Jurkat, Clone E6-1 (cell line): ENCODE results near the gene P2RX3. TPM values are rescaled to one million over a fixed set of nuclear protein-coding genes. Genes with fewer than 3 reads are reported as not detected.
"Not testable (repeated sequence)": the region's sequence is repeated elsewhere in the genome, so short reads cannot be mapped to it uniquely, and the experiment has no call there.

Experiments
- DNase-seq: peaks from one replicate; pipeline ENCODE4 v3.0.0-alpha.2; 2011; ENCODE audit warnings: low read depth, low spot score
- H3K4me3 ChIP-seq: 2 replicates; pipeline ENCODE4 v1.5.1; 2011; ENCODE audit warnings: mild to moderate bottlenecking, low read length, control low read depth, moderate library complexity
- polyA plus RNA-seq: library from polyadenylated mRNA; unstranded; fragments of >200 nt; gene quantifications from one replicate; pipeline ENCODE4 v1.2.1, GENCODE V29; 2012; ENCODE audit warnings: missing spikeins; ENCODE audit not compliant: insufficient read length, insufficient read depth

Gene P2RX3
- not detected for polyA plus RNA-seq

- DNase-seq, result no peak
- H3K4me3 ChIP-seq, result no peak within 1 kb of the TSS
Measured at GRCh38 chr11:57338142-57338541, at the start of gene P2RX3. Gene P2RX3 (plus strand): TSS chr11:57338352. CDS start chr11:57338551, 199 bp downstream.

- no peak overlapping the region for H3K4me3 ChIP-seq
- DNase-seq, result no peak
Measured at GRCh38 chr11:57288771-57289579, 49.2 kb upstream of the P2RX3 start.

GRCh38 chr11:57290288-57290687, 47.9 kb upstream of the P2RX3 start:
- H3K4me3 ChIP-seq, result no peak overlapping the region
- DNase-seq, result no peak

GRCh38 chr11:57294225-57295131, 43.7 kb upstream of the P2RX3 start:
- DNase-seq, result no peak

GRCh38 chr11:57296205-57296604, 41.9 kb upstream of the P2RX3 start:
- not testable (repeated sequence) for H3K4me3 ChIP-seq, DNase-seq

More at GRCh38 chr11:57294225-57295131, 43.7 kb upstream of the P2RX3 start:
- no peak overlapping the region for H3K4me3 ChIP-seq

- no peak for DNase-seq
- no peak overlapping the region for H3K4me3 ChIP-seq
Measured at GRCh38 chr11:57297221-57297620, 40.9 kb upstream of the P2RX3 start.

- no peak for DNase-seq
- no peak overlapping the region for H3K4me3 ChIP-seq
Measured at GRCh38 chr11:57299150-57299737, 38.9 kb upstream of the P2RX3 start.

GRCh38 chr11:57300785-57301184, 37.4 kb upstream of the P2RX3 start:
- no peak for DNase-seq
- H3K4me3 ChIP-seq, result no peak overlapping the region

GRCh38 chr11:57301711-57302423, 36.3 kb upstream of the P2RX3 start:
- no peak for DNase-seq
- no peak overlapping the region for H3K4me3 ChIP-seq

GRCh38 chr11:57302489-57302888, 35.7 kb upstream of the P2RX3 start:
- H3K4me3 ChIP-seq, result no peak overlapping the region
- DNase-seq, result no peak

GRCh38 chr11:57303280-57303989, 34.7 kb upstream of the P2RX3 start:
- DNase-seq, result no peak
- no peak overlapping the region for H3K4me3 ChIP-seq

GRCh38 chr11:57303990-57304579, 34.1 kb upstream of the P2RX3 start:
- no peak for DNase-seq
- no peak overlapping the region for H3K4me3 ChIP-seq

- H3K4me3 ChIP-seq, result no peak overlapping the region
- no peak for DNase-seq
Measured at GRCh38 chr11:57305523-57305922, 32.6 kb upstream of the P2RX3 start.

GRCh38 chr11:57306161-57306876, 31.8 kb upstream of the P2RX3 start:
- H3K4me3 ChIP-seq, result no peak overlapping the region
- DNase-seq, result no peak

- H3K4me3 ChIP-seq, result no peak overlapping the region
- no peak for DNase-seq
Measured at GRCh38 chr11:57306940-57307565, 31.1 kb upstream of the P2RX3 start.

- H3K4me3 ChIP-seq, result no peak overlapping the region
- no peak for DNase-seq
Measured at GRCh38 chr11:57307666-57308270, 30.4 kb upstream of the P2RX3 start.
